Femur (tissue), 1 donor: ENCODE results near the gene EXO5.
"Not testable (repeated sequence)": the region's sequence is repeated elsewhere in the genome, so short reads cannot be mapped to it uniquely, and the experiment has no call there.

Experiments
- DNase-seq: peaks from one replicate; pipeline ENCODE4 v3.0.0-alpha.2; 2017

EXO5 gene

GRCh38 chr1:40554807-40555206 is 46.2 kb downstream of the EXO5 start:
- DNase-seq: not testable (repeated sequence)

- DNase-seq: no peak
Measured at GRCh38 chr1:40556121-40556520, 47.6 kb downstream of the EXO5 start.

GRCh38 chr1:40558241-40558640 is 49.7 kb downstream of the EXO5 start:
- DNase-seq: not testable (repeated sequence)

GRCh38 chr1:40562185-40562584 is 53.6 kb downstream of the EXO5 start:
- DNase-seq: no peak

- DNase-seq: no peak
Measured at GRCh38 chr1:40563266-40563665, 54.7 kb downstream of the EXO5 start.

- DNase-seq: no peak
Measured at GRCh38 chr1:40564506-40564905, 55.9 kb downstream of the EXO5 start.

GRCh38 chr1:40564913-40565312 is 56.3 kb downstream of the EXO5 start:
- DNase-seq: no peak
